ENCODE results near the gene PTPRK.

DNA sequence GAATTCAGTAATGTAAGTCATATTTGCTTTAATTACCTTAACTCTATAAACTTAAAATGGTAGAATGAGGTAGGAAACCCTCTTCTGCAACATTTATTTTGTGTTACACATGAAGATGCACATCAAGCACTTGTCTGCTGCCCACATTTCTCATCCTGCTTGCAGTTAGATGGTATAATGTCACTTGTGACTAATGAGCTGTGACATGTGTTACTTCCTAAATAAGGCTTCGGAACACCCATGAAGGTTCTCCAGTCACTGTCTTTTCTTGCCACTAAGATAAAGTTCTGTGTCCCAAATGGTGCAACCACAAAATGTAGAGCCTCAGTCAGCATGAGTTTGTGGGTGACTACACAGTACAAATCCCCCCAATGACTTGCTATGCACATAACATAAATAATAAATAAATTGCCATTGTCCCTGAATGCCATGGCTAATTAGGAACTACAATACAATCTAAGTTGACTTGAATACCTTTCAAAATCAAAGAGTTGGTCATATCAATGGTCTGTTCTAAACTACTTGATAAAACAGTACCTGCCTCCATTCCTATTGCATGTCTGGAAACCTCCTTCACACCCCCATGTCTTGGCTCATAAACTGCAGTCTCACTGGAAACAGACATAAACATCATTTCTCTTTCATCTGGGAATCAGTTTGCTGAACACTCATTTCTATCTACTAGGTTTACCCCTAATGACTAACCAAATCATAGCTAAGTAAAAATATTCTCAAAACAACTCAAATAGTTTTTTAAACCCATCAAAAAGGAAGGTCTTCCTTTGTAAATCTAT, 157.2 kb downstream of the PTPRK start:
- TF ChIP-seq CTCF (IDR thresholded peaks at IDR 0.05) (no peak), POLR2A (IDR thresholded peaks at IDR 0.05) (no peak)
